OCI-LY1 (cell line): ENCODE measurements around the gene CHMP6.

ENCODE experiments used
- H2AFZ ChIP-seq: fragments of 200-600 bp; sonication (generic), shearing (Covaris generic); 2 replicates; pipeline ENCODE4 v1.6.0; 2014; ENCODE audit warnings: antibody characterized with exemption, mild to moderate bottlenecking, low read length
- H3F3A ChIP-seq: fragments of 200-600 bp; sonication (generic), shearing (Covaris generic); 2 replicates; pipeline ENCODE4 v1.6.0; 2014; ENCODE audit warnings: mild to moderate bottlenecking, antibody characterized with exemption, low read length, moderate library complexity; ENCODE audit not compliant: insufficient read depth
- H3K27ac ChIP-seq: fragments of 200-600 bp; sonication (generic); 2 replicates; pipeline ENCODE4 v1.5.1; 2014; ENCODE audit warnings: low read length, mixed run types, mild to moderate bottlenecking, low read depth; ENCODE audit not compliant: poor library complexity, severe bottlenecking
- H3K27me3 ChIP-seq: fragments of 200-600 bp; sonication (generic); 2 replicates; pipeline ENCODE4 v1.6.0; 2014; ENCODE audit warnings: antibody characterized with exemption, mild to moderate bottlenecking, low read length, moderate library complexity; ENCODE audit not compliant: insufficient read depth
- H3K36me3 ChIP-seq: fragments of 200-600 bp; sonication (generic); 2 replicates; pipeline ENCODE4 v1.6.1; 2014; ENCODE audit warnings: mild to moderate bottlenecking, antibody characterized with exemption, low read length, moderate library complexity, mixed read lengths; ENCODE audit not compliant: insufficient read depth
- H3K4me1 ChIP-seq: fragments of 200-600 bp; sonication (generic); 2 replicates; pipeline ENCODE4 v1.5.1; 2014; ENCODE audit warnings: mild to moderate bottlenecking, low read length, moderate library complexity; ENCODE audit not compliant: insufficient read depth, severe bottlenecking
- H3K4me2 ChIP-seq: fragments of 200-600 bp; sonication (generic), shearing (Covaris generic); 2 replicates; pipeline ENCODE4 v1.6.1; 2014; ENCODE audit warnings: low read length
- H3K4me3 ChIP-seq: fragments of 200-600 bp; sonication (generic); 2 replicates; pipeline ENCODE4 v1.5.1; 2014; ENCODE audit warnings: low read length, low read depth, mild to moderate bottlenecking, mixed read lengths; ENCODE audit not compliant: poor library complexity, severe bottlenecking
- H3K79me2 ChIP-seq: fragments of 200-600 bp; shearing (Covaris generic); 2 replicates; pipeline ENCODE4 v1.6.1; 2016; ENCODE audit warnings: mixed run types, low read length, mixed read lengths; ENCODE audit not compliant: insufficient read depth
- H3K9ac ChIP-seq: fragments of 200-600 bp; sonication (generic), shearing (Covaris generic); 2 replicates; pipeline ENCODE4 v1.6.1; 2014; ENCODE audit warnings: mild to moderate bottlenecking, low read length, mixed read lengths
- H3K9me2 ChIP-seq: fragments of 200-600 bp; sonication (generic), shearing (Covaris generic); 2 replicates; pipeline ENCODE4 v1.6.1; 2014; ENCODE audit warnings: low read depth, mild to moderate bottlenecking, low read length, mixed read lengths
- H3K9me3 ChIP-seq: fragments of 200-600 bp; shearing (Covaris generic); 2 replicates; pipeline ENCODE4 v1.6.1; 2014; ENCODE audit warnings: low read length, mixed read lengths
- H4K20me1 ChIP-seq: fragments of 200-600 bp; sonication (generic), shearing (Covaris generic); 2 replicates; pipeline ENCODE4 v1.6.0; 2016; ENCODE audit warnings: mild to moderate bottlenecking, low read length; ENCODE audit not compliant: insufficient read depth
- EZH2 ChIP-seq: fragments of 200-600 bp; sonication (generic), shearing (Covaris generic); IDR thresholded peaks from 2 replicates; pipeline ENCODE4 v1.8.0; 2017; ENCODE audit warnings: borderline replicate concordance, mixed run types, mild to moderate bottlenecking, antibody characterized with exemption, low read length, moderate library complexity, mixed read lengths
- TF ChIP-seq, protein P1 (sequence below): fragments of 200-600 bp; sonication (generic), shearing (Covaris generic); IDR thresholded peaks from 2 replicates; pipeline ENCODE4 v1.5.1; 2017; ENCODE audit warnings: mild to moderate bottlenecking, antibody characterized with exemption, low read length, moderate library complexity, mixed read lengths

CHMP6 gene

DNA sequence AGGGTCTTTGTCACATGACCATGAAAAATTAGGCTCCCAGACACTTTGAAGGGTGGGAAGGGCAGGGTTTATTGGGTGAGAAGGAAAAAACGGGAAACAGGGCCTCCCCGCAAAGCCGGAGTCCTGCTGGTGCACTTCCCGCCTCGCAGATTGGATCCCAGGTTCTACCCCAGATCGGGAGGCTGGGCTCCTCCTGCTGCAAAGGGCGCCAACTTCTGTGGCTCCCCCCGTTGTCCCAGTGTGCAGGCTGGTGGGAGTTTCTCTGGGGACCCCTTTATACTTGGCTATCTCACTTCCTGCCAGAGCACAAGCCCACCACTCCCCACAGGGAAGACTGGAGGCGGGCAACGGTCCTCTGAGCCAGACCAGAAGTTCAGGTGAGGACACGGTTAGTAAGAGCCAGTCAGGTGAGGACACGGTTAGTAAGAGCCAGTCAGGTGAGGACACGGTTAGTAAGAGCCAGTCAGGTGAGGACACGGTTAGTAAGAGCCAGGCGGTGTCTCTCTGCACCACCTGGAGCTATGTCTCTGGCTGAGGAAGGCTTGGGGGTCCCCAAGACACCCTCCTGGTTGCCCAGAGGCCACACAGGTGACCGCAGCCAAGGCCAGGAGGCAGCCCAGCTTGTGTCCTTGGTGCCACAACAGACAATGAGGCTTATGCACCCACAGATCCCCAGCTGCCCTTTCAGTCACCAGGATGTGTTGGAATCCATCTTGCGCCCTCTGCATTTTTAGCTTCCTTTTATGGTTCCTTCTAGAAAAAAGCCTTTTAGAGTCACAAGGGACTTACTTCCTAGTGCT lies 48.1 kb upstream of the CHMP6 start:
- Histone ChIP-seq H3K9me3 (no peaks in the 10 kb centered on the region), H2AFZ (no peak overlapping the region), H3F3A (no peaks in the 10 kb centered on the region), H3K9ac (no peak overlapping the region), H3K4me3 (no peak overlapping the region), H3K79me2 (no peaks in the 10 kb centered on the region), H4K20me1 (no peaks in the 10 kb centered on the region), H3K9me2 (no peaks in the 10 kb centered on the region), H3K4me1 (no peaks in the 10 kb centered on the region), H3K4me2 (no peak overlapping the region), H3K36me3 (peaks cover 97% of the 10 kb centered on the region), H3K27ac (no peak overlapping the region), H3K27me3 (no peaks in the 10 kb centered on the region)
- no peak for TF ChIP-seq EZH2
- TF ChIP-seq, protein P1, sequence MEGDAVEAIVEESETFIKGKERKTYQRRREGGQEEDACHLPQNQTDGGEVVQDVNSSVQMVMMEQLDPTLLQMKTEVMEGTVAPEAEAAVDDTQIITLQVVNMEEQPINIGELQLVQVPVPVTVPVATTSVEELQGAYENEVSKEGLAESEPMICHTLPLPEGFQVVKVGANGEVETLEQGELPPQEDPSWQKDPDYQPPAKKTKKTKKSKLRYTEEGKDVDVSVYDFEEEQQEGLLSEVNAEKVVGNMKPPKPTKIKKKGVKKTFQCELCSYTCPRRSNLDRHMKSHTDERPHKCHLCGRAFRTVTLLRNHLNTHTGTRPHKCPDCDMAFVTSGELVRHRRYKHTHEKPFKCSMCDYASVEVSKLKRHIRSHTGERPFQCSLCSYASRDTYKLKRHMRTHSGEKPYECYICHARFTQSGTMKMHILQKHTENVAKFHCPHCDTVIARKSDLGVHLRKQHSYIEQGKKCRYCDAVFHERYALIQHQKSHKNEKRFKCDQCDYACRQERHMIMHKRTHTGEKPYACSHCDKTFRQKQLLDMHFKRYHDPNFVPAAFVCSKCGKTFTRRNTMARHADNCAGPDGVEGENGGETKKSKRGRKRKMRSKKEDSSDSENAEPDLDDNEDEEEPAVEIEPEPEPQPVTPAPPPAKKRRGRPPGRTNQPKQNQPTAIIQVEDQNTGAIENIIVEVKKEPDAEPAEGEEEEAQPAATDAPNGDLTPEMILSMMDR: no peak

DNA sequence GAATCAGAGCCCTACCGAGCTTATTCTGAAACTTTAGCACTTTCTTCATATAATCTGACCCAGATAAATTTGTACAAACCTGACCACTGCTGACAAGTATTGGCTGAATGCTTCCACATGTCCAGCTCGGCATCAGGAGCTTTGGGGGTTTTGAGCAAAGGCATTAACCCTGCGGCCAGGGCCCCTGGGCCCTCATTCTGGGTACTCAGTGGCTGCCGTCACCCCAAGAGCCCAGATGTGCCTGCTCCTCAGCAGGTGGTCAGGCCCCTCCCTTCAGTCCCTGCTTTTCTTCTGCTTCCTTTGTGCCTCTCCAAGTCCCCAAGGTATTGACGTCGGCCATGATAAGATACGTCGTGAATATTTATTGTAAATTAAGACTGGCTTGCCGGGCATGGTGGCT lies 47.3 kb upstream of the CHMP6 start:
- H2AFZ ChIP-seq: no peak overlapping the region
- H4K20me1 ChIP-seq: no peaks in the 10 kb centered on the region
- no peaks in the 10 kb centered on the region for H3K27me3 ChIP-seq
- H3K4me2 ChIP-seq: no peak overlapping the region
- no peak overlapping the region for H3K27ac ChIP-seq
- no peaks in the 10 kb centered on the region for H3F3A ChIP-seq
- peaks cover 97% of the 10 kb centered on the region for H3K36me3 ChIP-seq
- H3K79me2 ChIP-seq: no peaks in the 10 kb centered on the region
- no peaks in the 10 kb centered on the region for H3K9me2 ChIP-seq
- no peaks in the 10 kb centered on the region for H3K4me1 ChIP-seq
- TF ChIP-seq EZH2: no peak
- TF ChIP-seq, protein P1: no peak
- H3K9me3 ChIP-seq: no peaks in the 10 kb centered on the region
- no peak overlapping the region for H3K4me3 ChIP-seq
- H3K9ac ChIP-seq: no peak overlapping the region

DNA sequence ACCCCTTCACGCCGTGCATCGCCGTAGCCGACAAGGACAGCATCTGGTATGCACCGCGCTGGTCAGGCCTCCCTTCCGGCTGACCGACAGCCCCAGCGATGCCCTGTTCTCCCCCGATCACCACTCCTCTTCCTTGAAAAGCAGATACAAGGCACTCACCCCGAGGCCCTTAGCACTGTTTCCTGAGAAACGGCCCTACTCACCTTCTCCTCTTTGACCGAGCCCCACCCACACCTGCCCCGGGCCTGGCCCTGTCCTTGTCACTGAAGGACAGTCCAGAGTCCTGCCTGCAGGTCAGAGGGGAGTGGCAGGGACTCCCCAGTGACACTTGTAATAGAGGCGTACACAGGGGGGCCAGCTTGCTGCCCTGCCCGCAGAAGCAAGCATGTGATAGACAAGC lies 45.9 kb upstream of the CHMP6 start:
- TF ChIP-seq, protein P1: no peak

More for the DNA sequence above, 45.9 kb upstream of the CHMP6 start:
- Histone ChIP-seq H3K79me2 (no peaks in the 10 kb centered on the region), H2AFZ (no peak overlapping the region), H3K9me3 (no peaks in the 10 kb centered on the region), H3K4me3 (no peak overlapping the region), H3K27ac (no peak overlapping the region), H3F3A (no peaks in the 10 kb centered on the region), H3K27me3 (no peaks in the 10 kb centered on the region), H3K4me1 (no peaks in the 10 kb centered on the region), H3K9me2 (no peaks in the 10 kb centered on the region), H3K9ac (no peak overlapping the region), H3K4me2 (no peak overlapping the region), H4K20me1 (no peaks in the 10 kb centered on the region), H3K36me3 (peaks cover 97% of the 10 kb centered on the region)
